ENCODE results near the gene PPIH.

PPIH gene
- long read RNA-seq, transcript PPIH-201 (10 exons, 752 nt) = major isoform, 36 of 59 reads
- long read RNA-seq, partial matches to known transcripts = 9 of 59 reads
- long read RNA-seq, other reads (novel, unspliced or antisense) = 14 of 59 reads

GRCh38 chr1:42657981-42658876, at the start of gene PPIH:
Gene PPIH, plus strand, starts transcription at chr1:42658423. Its CDS starts 24 bp downstream, at chr1:42658447.
- no peaks in the 10 kb centered on the region for H3K27me3 ChIP-seq (ENCODE audit: insufficient read depth, poor library complexity, severe bottlenecking)
- TF ChIP-seq SPI1 (IDR thresholded peaks at IDR 0.05; ENCODE audit: borderline replicate concordance, low read depth) (peak; percentile 36; the same call in 1 of the 2 replicates), GABPA (IDR thresholded peaks at IDR 0.05; ENCODE audit: low read depth) (peak; percentile 95), POLR2AphosphoS5 (IDR thresholded peaks at IDR 0.05; ENCODE audit: low read depth) (peak; percentile 97), REST (IDR thresholded peaks at IDR 0.05; ENCODE audit: insufficient replicate concordance, low read depth) (peak; percentile 34)
- TF ChIP-seq, protein P1, sequence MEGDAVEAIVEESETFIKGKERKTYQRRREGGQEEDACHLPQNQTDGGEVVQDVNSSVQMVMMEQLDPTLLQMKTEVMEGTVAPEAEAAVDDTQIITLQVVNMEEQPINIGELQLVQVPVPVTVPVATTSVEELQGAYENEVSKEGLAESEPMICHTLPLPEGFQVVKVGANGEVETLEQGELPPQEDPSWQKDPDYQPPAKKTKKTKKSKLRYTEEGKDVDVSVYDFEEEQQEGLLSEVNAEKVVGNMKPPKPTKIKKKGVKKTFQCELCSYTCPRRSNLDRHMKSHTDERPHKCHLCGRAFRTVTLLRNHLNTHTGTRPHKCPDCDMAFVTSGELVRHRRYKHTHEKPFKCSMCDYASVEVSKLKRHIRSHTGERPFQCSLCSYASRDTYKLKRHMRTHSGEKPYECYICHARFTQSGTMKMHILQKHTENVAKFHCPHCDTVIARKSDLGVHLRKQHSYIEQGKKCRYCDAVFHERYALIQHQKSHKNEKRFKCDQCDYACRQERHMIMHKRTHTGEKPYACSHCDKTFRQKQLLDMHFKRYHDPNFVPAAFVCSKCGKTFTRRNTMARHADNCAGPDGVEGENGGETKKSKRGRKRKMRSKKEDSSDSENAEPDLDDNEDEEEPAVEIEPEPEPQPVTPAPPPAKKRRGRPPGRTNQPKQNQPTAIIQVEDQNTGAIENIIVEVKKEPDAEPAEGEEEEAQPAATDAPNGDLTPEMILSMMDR (IDR thresholded peaks at IDR 0.05; ENCODE audit: insufficient read depth, low read length) = no peak
- peak within 1 kb of the TSS; percentile 81 for H3K4me3 ChIP-seq (replicated peaks; ENCODE audit: insufficient read depth, low read length)
- peak; percentile 89 to 97 for DNase-seq (ENCODE audit: low read depth in 1 of 2, low spot score in 1 of 2)
- H3K27ac ChIP-seq (replicated peaks) = peak within 1 kb of the TSS; percentile 79

- Histone ChIP-seq H3K27ac (replicated peaks) (no peak overlapping the region), H3K4me3 (replicated peaks; ENCODE audit: insufficient read depth, low read length) (no peak overlapping the region), H3K27me3 (ENCODE audit: insufficient read depth, poor library complexity, severe bottlenecking) (no peaks in the 10 kb centered on the region)
- no peak for DNase-seq (ENCODE audit: low read depth in 1 of 2, low spot score in 1 of 2)
- TF ChIP-seq POLR2AphosphoS5 (IDR thresholded peaks at IDR 0.05; ENCODE audit: low read depth) = no peak
- TF ChIP-seq GABPA (IDR thresholded peaks at IDR 0.05; ENCODE audit: low read depth) = no peak
- TF ChIP-seq, protein P1 (IDR thresholded peaks at IDR 0.05; ENCODE audit: insufficient read depth, low read length) = no peak
- TF ChIP-seq SPI1 (IDR thresholded peaks at IDR 0.05; ENCODE audit: borderline replicate concordance, low read depth) = no peak
- TF ChIP-seq REST (IDR thresholded peaks at IDR 0.05; ENCODE audit: insufficient replicate concordance, low read depth) = no peak
Observed at GRCh38 chr1:42613803-42614131, 44.5 kb upstream of the PPIH start.

- no peaks in the 10 kb centered on the region for H3K27me3 ChIP-seq (ENCODE audit: insufficient read depth, poor library complexity, severe bottlenecking)
- H3K4me3 ChIP-seq (replicated peaks; ENCODE audit: insufficient read depth, low read length) = no peak overlapping the region
- no peak for DNase-seq (ENCODE audit: low read depth in 1 of 2, low spot score in 1 of 2)
- TF ChIP-seq GABPA (IDR thresholded peaks at IDR 0.05; ENCODE audit: low read depth) (no peak), REST (IDR thresholded peaks at IDR 0.05; ENCODE audit: insufficient replicate concordance, low read depth) (no peak), SPI1 (IDR thresholded peaks at IDR 0.05; ENCODE audit: borderline replicate concordance, low read depth) (no peak), POLR2AphosphoS5 (IDR thresholded peaks at IDR 0.05; ENCODE audit: low read depth) (no peak)
- TF ChIP-seq, protein P1 (IDR thresholded peaks at IDR 0.05; ENCODE audit: insufficient read depth, low read length) = no peak
- H3K27ac ChIP-seq (replicated peaks) = no peak overlapping the region
Observed at GRCh38 chr1:42618866-42619265, 39.4 kb upstream of the PPIH start.

Data from HL-60 (cell line).